ENCODE data around the gene FOXC2.

The FOXC2 gene

DNA sequence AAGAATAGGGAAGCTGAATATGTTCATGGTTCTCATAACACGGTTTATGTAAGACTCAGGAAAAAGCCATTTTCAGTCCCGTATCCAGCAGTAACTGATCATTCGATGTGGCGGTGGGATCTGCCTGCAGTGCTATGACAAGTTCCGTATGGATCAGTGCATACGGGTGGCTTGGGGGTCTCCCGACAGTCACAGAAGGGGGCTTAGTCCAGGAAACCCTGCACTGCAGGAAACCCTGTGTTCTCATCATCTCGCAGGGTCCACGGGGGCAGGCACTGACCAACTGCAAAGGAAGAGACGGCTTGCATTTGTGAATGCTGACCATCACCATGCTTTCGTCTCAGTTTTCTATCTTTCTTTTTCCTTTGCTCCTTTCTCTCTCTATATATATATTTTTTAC is 19.3 kb upstream of the FOXC2 start:
- Histone ChIP-seq H3K4me3 (ENCODE audit: low read depth, low read length) (no peak overlapping the region), H3K27me3 (replicated peaks) (no peaks in the 10 kb centered on the region), H3K27ac (no peak overlapping the region), H3K36me3 (replicated peaks) (peaks cover 6% of the 10 kb centered on the region)
- DNase-seq, result no peak
- in situ Hi-C loops (cut with HindIII; ENCODE audit: low pct_ligation_motif_present, low sequenced_read_pairs), result no loop called here
- TF ChIP-seq, protein P1, sequence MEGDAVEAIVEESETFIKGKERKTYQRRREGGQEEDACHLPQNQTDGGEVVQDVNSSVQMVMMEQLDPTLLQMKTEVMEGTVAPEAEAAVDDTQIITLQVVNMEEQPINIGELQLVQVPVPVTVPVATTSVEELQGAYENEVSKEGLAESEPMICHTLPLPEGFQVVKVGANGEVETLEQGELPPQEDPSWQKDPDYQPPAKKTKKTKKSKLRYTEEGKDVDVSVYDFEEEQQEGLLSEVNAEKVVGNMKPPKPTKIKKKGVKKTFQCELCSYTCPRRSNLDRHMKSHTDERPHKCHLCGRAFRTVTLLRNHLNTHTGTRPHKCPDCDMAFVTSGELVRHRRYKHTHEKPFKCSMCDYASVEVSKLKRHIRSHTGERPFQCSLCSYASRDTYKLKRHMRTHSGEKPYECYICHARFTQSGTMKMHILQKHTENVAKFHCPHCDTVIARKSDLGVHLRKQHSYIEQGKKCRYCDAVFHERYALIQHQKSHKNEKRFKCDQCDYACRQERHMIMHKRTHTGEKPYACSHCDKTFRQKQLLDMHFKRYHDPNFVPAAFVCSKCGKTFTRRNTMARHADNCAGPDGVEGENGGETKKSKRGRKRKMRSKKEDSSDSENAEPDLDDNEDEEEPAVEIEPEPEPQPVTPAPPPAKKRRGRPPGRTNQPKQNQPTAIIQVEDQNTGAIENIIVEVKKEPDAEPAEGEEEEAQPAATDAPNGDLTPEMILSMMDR (IDR thresholded peaks at IDR 0.05; ENCODE audit: low read depth, low read length, missing control alignments), result no peak

DNA sequence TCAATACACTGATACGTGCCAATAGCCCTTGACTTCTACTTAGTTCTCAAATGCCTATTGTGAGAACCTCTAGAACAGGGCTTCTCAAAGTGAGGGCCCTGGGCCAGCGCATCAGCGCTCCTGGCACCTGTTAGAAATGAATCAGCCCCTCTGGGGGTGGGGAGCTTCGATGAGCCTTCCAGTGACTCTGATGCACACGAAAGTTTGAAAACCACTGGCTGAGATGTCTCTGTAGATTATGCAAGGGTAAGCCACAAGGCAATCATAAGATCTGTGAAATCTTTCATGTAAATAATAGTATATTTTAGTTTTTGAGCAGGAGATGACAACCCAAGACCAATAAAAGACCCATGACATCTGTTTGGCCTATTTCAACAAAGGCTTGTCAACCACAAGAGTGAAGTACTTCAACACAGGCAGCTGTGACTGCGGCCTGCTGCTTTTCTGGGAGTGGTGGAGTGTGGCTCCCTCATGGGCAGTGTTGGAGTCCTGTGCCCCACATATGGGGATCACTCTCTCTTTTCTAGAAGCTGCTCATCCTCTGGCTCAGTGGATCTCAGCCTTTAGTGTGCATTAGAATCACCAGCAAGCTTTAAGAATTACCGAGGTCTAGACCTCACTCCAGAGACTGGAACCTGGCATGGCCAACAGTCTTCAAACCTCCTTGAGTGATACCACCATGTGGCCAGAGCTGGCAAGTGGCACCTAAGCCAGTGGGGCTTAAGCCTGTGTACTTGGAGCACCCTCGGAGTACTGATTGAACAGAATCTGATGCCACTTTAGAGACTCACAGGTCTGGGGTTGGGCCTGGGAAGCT is 17.3 kb upstream of the FOXC2 start:
- in situ Hi-C loops (cut with HindIII; ENCODE audit: low pct_ligation_motif_present, low sequenced_read_pairs), result no loop called here
- DNase-seq, result no peak
- Histone ChIP-seq H3K36me3 (replicated peaks) (peaks cover 6% of the 10 kb centered on the region), H3K4me3 (ENCODE audit: low read depth, low read length) (no peak overlapping the region), H3K27ac (no peak overlapping the region), H3K27me3 (replicated peaks) (no peaks in the 10 kb centered on the region)
- TF ChIP-seq, protein P1 (IDR thresholded peaks at IDR 0.05; ENCODE audit: low read depth, low read length, missing control alignments), result no peak

DNA sequence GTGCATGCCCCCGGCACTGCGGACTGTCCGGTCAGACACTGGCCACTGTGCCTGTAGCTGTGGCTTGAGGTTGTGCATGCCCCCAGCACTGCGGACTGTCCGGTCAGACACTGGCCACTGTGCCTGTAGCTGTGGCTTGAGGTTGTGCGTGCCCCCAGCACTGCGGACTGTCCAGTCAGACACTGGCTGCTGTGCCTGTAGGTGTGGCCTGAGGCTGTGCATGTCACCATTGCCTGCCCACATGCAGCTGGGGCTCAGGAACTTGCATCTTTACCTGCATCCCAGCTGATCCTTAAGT is 16.8 kb upstream of the FOXC2 start:
- Histone ChIP-seq H3K4me3 (ENCODE audit: low read depth, low read length) (no peak overlapping the region), H3K27me3 (replicated peaks) (no peaks in the 10 kb centered on the region), H3K27ac (no peak overlapping the region), H3K36me3 (replicated peaks) (peaks cover 6% of the 10 kb centered on the region)
- DNase-seq, result no peak
- TF ChIP-seq, protein P1 (IDR thresholded peaks at IDR 0.05; ENCODE audit: low read depth, low read length, missing control alignments), result no peak
- in situ Hi-C loops (cut with HindIII; ENCODE audit: low pct_ligation_motif_present, low sequenced_read_pairs), result loop anchor here (25.0 kb wide), 1 partner anchor 737 kb away; no protein-coding TSS in a partner anchor

DNA sequence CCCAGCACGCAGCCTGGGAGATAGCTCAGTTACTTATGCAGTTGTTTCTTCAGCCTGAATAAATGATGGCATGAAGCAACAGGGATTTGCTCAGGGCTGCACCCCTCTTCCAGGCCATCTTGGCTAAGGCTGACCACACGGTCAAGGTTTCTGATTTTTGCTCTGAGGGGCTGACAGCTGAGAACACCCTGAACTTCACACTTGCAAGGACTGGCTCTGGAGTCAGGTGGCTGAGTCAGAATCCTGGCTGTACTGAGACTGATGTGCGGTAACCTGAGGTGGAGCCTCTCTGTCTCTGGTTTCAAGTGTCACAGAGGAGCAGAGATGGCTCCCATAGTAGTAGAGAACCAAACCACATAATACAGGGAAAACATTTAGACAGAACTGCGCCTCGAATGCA is 16.3 kb upstream of the FOXC2 start:
- in situ Hi-C loops (cut with HindIII; ENCODE audit: low pct_ligation_motif_present, low sequenced_read_pairs), result loop anchor here (25.0 kb wide), 1 partner anchor 737 kb away; no protein-coding TSS in a partner anchor
- no peak for DNase-seq
- peaks cover 6% of the 10 kb centered on the region for H3K36me3 ChIP-seq (replicated peaks)
- H3K27me3 ChIP-seq (replicated peaks), result no peaks in the 10 kb centered on the region
- TF ChIP-seq, protein P1 (IDR thresholded peaks at IDR 0.05; ENCODE audit: low read depth, low read length, missing control alignments), result no peak
- no peak overlapping the region for H3K4me3 ChIP-seq (ENCODE audit: low read depth, low read length)
- H3K27ac ChIP-seq, result no peak overlapping the region

DNA sequence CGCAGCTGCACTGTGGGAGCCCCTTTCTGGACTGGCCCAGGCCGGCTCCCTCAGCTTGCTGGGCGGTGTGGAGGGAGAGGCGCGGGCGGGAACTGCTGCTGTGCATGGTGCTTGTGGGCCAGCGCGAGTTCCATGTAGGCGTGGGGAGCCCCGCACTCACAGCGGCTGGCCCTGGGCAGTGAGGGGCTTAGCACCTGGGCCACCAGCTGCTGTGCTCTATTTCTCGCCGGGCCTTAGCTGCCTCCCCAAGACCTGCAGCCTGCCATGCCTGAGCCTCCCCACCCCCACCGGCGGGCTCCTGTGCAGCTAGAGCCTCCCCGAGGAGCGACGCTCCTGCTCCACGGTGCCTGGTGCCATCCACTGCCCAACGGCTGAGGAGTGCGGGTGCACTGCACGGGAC is 13.3 kb upstream of the FOXC2 start:
- Histone ChIP-seq H3K4me3 (ENCODE audit: low read depth, low read length) (no peak overlapping the region), H3K36me3 (replicated peaks) (no peaks in the 10 kb centered on the region), H3K27ac (no peak overlapping the region), H3K27me3 (replicated peaks) (no peaks in the 10 kb centered on the region)
- in situ Hi-C loops (cut with HindIII; ENCODE audit: low pct_ligation_motif_present, low sequenced_read_pairs), result loop anchor here (25.0 kb wide), 1 partner anchor 734 kb away; no protein-coding TSS in a partner anchor
- TF ChIP-seq, protein P1 (IDR thresholded peaks at IDR 0.05; ENCODE audit: low read depth, low read length, missing control alignments), result no peak
- DNase-seq, result no peak

DNA sequence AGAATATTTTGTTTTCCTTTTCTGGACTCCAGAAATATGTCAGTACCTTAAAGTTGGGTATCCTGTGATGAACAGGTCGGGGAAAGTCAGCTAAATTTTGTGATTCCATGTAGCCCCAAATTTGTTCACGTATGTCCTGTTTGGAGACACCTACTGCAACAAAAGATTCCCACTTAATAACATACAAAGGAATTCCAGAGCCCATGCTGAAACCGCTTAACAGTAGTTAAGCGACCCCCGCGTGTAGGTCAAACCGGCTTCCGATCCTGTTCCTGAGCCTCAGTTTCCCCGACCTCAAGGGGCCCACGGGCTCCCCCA is 12.1 kb upstream of the FOXC2 start:
- in situ Hi-C loops (cut with HindIII; ENCODE audit: low pct_ligation_motif_present, low sequenced_read_pairs), result loop anchor here (25.0 kb wide), 1 partner anchor 733 kb away; no protein-coding TSS in a partner anchor
- TF ChIP-seq, protein P1 (IDR thresholded peaks at IDR 0.05; ENCODE audit: low read depth, low read length, missing control alignments), result no peak

More for the DNA sequence above, 12.1 kb upstream of the FOXC2 start:
- DNase-seq, result no peak
- Histone ChIP-seq H3K4me3 (ENCODE audit: low read depth, low read length) (peak overlapping the region; percentile 96), H3K36me3 (replicated peaks) (no peaks in the 10 kb centered on the region), H3K27ac (peak overlapping the region; percentile 70), H3K27me3 (replicated peaks) (no peaks in the 10 kb centered on the region)
